ENCODE data around the gene VAPB.
"Not testable (repeated sequence)": the region's sequence is repeated elsewhere in the genome, so short reads cannot be mapped to it uniquely, and the experiment has no call there.

VAPB gene

GRCh38 chr20:58388882-58389323 is at the start of gene VAPB:
TSS of gene VAPB (plus strand) at chr20:58389229. CDS start at chr20:58389460, 231 bp downstream.
- DNase-seq = peak; percentile 94

GRCh38 chr20:58339741-58340140 is 49.3 kb upstream of the VAPB start:
- DNase-seq = no peak

- DNase-seq = no peak
Observed at GRCh38 chr20:58340151-58340550, 48.9 kb upstream of the VAPB start.

GRCh38 chr20:58340853-58341252 is 48.2 kb upstream of the VAPB start:
- DNase-seq = no peak

GRCh38 chr20:58342104-58342945 is 46.7 kb upstream of the VAPB start:
- no peak for DNase-seq

GRCh38 chr20:58344741-58345140 is 44.3 kb upstream of the VAPB start:
- DNase-seq = no peak

GRCh38 chr20:58349570-58349969 is 39.5 kb upstream of the VAPB start:
- DNase-seq = no peak

- no peak for DNase-seq
Observed at GRCh38 chr20:58352468-58352867, 36.6 kb upstream of the VAPB start.

GRCh38 chr20:58359441-58359840 is 29.6 kb upstream of the VAPB start:
- no peak for DNase-seq

GRCh38 chr20:58360936-58361335 is 28.1 kb upstream of the VAPB start:
- no peak for DNase-seq

GRCh38 chr20:58361481-58362205 is 27.4 kb upstream of the VAPB start:
- no peak for DNase-seq

GRCh38 chr20:58362206-58362516 is 26.9 kb upstream of the VAPB start:
- no peak for DNase-seq

GRCh38 chr20:58362970-58363369 is 26.1 kb upstream of the VAPB start:
- DNase-seq = no peak

- no peak for DNase-seq
Observed at GRCh38 chr20:58366866-58367265, 22.2 kb upstream of the VAPB start.

- DNase-seq = no peak
Observed at GRCh38 chr20:58372806-58373205, 16.2 kb upstream of the VAPB start.

- not testable (repeated sequence) for DNase-seq
Observed at GRCh38 chr20:58373296-58373695, 15.7 kb upstream of the VAPB start.

GRCh38 chr20:58374027-58374850 is 14.8 kb upstream of the VAPB start:
- no peak for DNase-seq

- DNase-seq = no peak
Observed at GRCh38 chr20:58374906-58375758, 13.9 kb upstream of the VAPB start.

- no peak for DNase-seq
Observed at GRCh38 chr20:58375759-58376352, 13.2 kb upstream of the VAPB start.

GRCh38 chr20:58377017-58377416 is 12.0 kb upstream of the VAPB start:
- no peak for DNase-seq

- no peak for DNase-seq
Observed at GRCh38 chr20:58377766-58378401, 11.1 kb upstream of the VAPB start.

- DNase-seq = no peak
Observed at GRCh38 chr20:58378704-58379103, 10.3 kb upstream of the VAPB start.

Data from CD4-positive, alpha-beta T cell treated with Interleukin-4 for 4 hours (primary cell).